HFFc6 (cell line): ENCODE data around the gene SETBP1. TPM values are rescaled to one million over a fixed set of nuclear protein-coding genes. Genes with fewer than 3 reads are reported as not detected.

ENCODE experiments used
- DNase-seq: peaks from one replicate; pipeline ENCODE4 v3.0.0-alpha.2; 2018
- H3K27ac Mint-ChIP-seq: 2 replicates; pipeline ENCODE4 v1.8.0; 2020; ENCODE audit warnings: mild to moderate bottlenecking, mixed read lengths
- H3K27me3 Mint-ChIP-seq: 2 replicates; pipeline ENCODE4 v1.8.0; 2021; ENCODE audit warnings: mild to moderate bottlenecking, moderate library complexity, mixed read lengths; ENCODE audit not compliant: insufficient read depth
- H3K36me3 Mint-ChIP-seq: 2 replicates; pipeline ENCODE4 v1.8.0; 2021; ENCODE audit warnings: low read depth, mixed read lengths
- H3K4me1 Mint-ChIP-seq: 2 replicates; pipeline ENCODE4 v1.8.0; 2020; ENCODE audit warnings: low read depth, mixed read lengths
- H3K4me3 Mint-ChIP-seq: 2 replicates; pipeline ENCODE4 v1.8.0; 2020; ENCODE audit warnings: mild to moderate bottlenecking, moderate library complexity, mixed read lengths
- H3K9me3 Mint-ChIP-seq: 2 replicates; pipeline ENCODE4 v1.8.0; 2020; ENCODE audit warnings: mild to moderate bottlenecking, mixed read lengths
- total RNA-seq, 6 experiments: library from RNA; stranded (reverse); fragmentation: NEBNext Ultra II Directional; extraction: Animal tissue kit (Norgen Biotek cat#: 25700); gene quantifications; 2 replicates in 1 of 6; 3 replicates in 5 of 6; pipeline ENCODE4 v1.2.3, GENCODE V29; 2021
- TF ChIP-seq, protein P1 (sequence below): fragments of 200-600 bp; sonication (generic); IDR thresholded peaks from 2 replicates; pipeline ENCODE4 v1.5.0; 2021; ENCODE audit warnings: antibody characterized with exemption, mild to moderate bottlenecking

Gene SETBP1
- total RNA-seq, 6 experiments from 2014 or later, result 0.03 to 0.40 (median 0.09) TPM

DNA sequence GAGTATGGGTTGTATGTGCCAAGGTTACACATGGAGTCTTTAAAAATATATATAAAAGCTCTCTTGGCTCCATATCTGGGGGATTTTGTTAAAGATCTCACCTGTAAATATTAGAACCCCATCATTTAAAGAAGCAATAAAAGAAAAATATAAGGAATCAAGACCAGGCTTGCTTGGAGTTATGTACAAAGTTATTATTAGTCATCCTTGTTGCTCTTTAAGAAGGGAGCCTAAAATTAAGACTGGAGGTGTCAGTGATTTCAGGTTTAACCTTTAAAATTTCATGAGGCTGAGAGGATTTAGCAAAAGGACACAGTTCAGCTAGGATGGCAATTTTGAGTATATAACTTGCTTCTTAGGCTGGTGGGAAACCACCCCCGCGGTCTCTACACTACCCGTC is 181.4 kb downstream of the SETBP1 start:
- no peak overlapping the region for H3K4me3 Mint-ChIP-seq
- H3K9me3 Mint-ChIP-seq, result no peaks in the 10 kb centered on the region; the same call in 1 of the 2 replicates
- no peak overlapping the region for H3K27ac Mint-ChIP-seq

DNA sequence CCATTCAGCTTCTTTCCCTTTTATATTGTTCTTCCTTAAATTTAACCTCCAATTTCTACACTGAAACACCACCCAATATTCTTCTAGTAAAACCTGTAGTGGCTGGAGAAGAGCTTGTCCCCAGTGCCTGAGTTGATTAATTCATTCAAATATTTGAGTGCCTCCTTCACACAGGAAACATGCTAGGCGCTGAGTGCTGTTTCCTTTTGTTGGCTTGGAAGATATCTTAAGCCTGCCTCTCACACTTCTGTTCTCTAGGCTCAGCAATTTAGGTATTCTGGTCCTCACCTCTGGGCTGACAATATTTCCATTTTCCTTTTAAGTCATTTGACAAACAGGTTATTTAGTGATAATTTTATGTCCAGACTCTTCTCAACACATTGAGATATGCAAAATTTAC is 185.4 kb downstream of the SETBP1 start:
- H3K27me3 Mint-ChIP-seq, result peaks cover 2% of the 10 kb centered on the region; the same call in 1 of the 2 replicates
- H3K9me3 Mint-ChIP-seq, result no peaks in the 10 kb centered on the region; the same call in 1 of the 2 replicates
- H3K4me1 Mint-ChIP-seq, result no peaks in the 10 kb centered on the region
- no peaks in the 10 kb centered on the region for H3K36me3 Mint-ChIP-seq
- TF ChIP-seq, protein P1, sequence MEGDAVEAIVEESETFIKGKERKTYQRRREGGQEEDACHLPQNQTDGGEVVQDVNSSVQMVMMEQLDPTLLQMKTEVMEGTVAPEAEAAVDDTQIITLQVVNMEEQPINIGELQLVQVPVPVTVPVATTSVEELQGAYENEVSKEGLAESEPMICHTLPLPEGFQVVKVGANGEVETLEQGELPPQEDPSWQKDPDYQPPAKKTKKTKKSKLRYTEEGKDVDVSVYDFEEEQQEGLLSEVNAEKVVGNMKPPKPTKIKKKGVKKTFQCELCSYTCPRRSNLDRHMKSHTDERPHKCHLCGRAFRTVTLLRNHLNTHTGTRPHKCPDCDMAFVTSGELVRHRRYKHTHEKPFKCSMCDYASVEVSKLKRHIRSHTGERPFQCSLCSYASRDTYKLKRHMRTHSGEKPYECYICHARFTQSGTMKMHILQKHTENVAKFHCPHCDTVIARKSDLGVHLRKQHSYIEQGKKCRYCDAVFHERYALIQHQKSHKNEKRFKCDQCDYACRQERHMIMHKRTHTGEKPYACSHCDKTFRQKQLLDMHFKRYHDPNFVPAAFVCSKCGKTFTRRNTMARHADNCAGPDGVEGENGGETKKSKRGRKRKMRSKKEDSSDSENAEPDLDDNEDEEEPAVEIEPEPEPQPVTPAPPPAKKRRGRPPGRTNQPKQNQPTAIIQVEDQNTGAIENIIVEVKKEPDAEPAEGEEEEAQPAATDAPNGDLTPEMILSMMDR, result no peak
- H3K27ac Mint-ChIP-seq, result no peak overlapping the region
- H3K4me3 Mint-ChIP-seq, result no peak overlapping the region
- no peak for DNase-seq

More for the DNA sequence above, 181.4 kb downstream of the SETBP1 start:
- H3K27me3 Mint-ChIP-seq, result no peaks in the 10 kb centered on the region; the same call in 1 of the 2 replicates
- no peaks in the 10 kb centered on the region for H3K4me1 Mint-ChIP-seq
- DNase-seq, result no peak
- no peaks in the 10 kb centered on the region for H3K36me3 Mint-ChIP-seq
- TF ChIP-seq, protein P1, result no peak

DNA sequence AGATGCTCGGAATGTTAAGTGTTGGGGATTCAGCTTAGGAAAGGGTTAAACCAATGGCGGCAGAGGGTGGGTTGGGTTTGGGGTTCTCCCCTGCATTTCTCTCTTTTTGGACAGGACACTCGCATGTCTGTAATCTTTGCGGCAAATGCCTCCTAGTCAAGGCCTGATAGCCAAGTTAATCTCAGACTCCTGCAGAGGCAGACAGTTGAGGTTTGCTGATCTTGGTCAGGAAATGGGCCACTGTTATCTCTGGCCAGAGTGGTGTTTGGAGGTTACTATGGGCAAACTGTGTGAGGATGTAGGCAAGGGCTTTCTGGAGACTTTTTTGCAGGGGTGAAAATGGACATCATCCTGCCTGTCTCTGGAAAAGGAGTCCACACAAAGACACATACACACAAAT is 188.8 kb downstream of the SETBP1 start:
- Mint-ChIP-seq H3K4me1 (no peaks in the 10 kb centered on the region), H3K4me3 (no peak overlapping the region), H3K27me3 (peaks cover 2% of the 10 kb centered on the region; the same call in 1 of the 2 replicates), H3K9me3 (peaks cover 6% of the 10 kb centered on the region; the same call in 1 of the 2 replicates), H3K27ac (no peak overlapping the region), H3K36me3 (no peaks in the 10 kb centered on the region)
- TF ChIP-seq, protein P1, result no peak
- DNase-seq, result no peak

DNA sequence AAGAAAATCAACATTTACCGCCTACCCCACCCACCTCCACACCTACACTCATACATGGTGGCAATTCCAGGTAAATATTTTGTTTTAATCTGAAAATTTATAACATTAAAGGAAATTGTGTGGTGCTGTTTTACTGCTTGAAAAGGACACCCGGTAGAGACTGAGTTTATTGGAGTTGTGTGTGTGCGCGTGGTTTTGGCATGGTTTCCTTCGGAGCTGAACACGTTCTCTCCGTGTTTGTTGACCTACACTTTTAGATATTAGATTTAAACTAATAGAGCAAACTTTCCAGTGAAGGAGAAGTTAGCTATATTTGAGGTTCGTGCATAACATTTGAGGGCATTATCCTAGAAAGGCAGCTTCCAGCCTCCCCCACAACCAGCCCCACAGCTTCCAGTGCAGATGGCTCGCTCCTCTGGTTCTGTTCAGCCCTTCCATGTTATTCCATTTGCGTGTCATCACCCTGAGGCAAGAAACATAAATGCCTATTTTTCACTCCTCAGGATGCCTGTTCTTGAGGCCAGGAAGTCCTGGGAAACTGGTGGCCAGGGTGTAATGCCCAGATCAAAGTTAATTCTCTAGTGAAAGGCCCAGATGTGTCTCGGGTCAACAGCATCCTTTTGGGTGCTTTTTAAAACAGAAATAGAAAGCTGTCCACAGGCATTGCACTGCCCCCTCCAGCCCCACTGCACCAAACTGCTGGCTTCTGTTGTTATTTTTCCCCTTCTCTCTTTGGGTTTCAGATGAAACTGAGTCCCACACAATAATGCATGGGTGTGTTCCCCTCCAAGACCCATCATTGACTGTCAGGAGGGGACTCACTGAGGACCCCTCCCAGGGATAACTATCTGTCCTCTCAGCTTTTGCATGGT is 190.2 kb downstream of the SETBP1 start:
- peaks cover 2% of the 10 kb centered on the region for H3K27me3 Mint-ChIP-seq
- H3K4me3 Mint-ChIP-seq, result no peak overlapping the region
- no peak overlapping the region for H3K27ac Mint-ChIP-seq
- H3K36me3 Mint-ChIP-seq, result no peaks in the 10 kb centered on the region
- H3K9me3 Mint-ChIP-seq, result peaks cover 11% of the 10 kb centered on the region; the same call in 1 of the 2 replicates
- DNase-seq, result no peak
- H3K4me1 Mint-ChIP-seq, result no peaks in the 10 kb centered on the region
- TF ChIP-seq, protein P1, result no peak

DNA sequence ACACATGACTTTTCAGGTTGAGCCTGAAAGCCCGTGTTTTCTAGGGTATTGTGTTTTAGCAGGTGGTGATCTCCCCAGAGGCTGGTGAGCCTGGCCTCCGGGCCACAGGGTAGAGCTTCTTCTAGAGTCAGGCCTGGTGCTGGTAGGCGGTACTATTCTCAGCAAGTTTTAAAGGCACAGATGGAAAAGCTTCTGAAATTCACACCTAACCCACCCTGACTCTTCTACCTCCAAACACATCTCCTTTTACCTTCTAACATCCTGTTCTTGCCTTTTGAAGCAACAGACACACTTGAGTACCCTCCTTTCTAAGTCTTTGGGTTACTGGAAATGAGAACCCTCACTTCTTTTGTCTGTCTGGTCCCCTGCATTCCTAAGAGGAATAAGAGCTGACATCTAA is 191.1 kb downstream of the SETBP1 start:
- Mint-ChIP-seq H3K4me3 (no peak overlapping the region), H3K27ac (no peak overlapping the region)

More for the DNA sequence above, 191.1 kb downstream of the SETBP1 start:
- Mint-ChIP-seq H3K4me1 (no peaks in the 10 kb centered on the region), H3K9me3 (peaks cover 11% of the 10 kb centered on the region; the same call in 1 of the 2 replicates), H3K36me3 (no peaks in the 10 kb centered on the region), H3K27me3 (peaks cover 5% of the 10 kb centered on the region)
- TF ChIP-seq, protein P1, result no peak
- no peak for DNase-seq
